HG03378 (cell line): ENCODE data around the gene RGR.
A peak's percentile ranks its signal among the peaks of the same experiment; 100 is the strongest.

Experiments used
- ATAC-seq: cut with Tn5 transposase; IDR thresholded peaks from one replicate; pipeline ENCODE4 v1.9.1; 2021; ENCODE audit warnings: mild to moderate bottlenecking, moderate library complexity; ENCODE audit not compliant: unreplicated experiment

Gene RGR, protein sequence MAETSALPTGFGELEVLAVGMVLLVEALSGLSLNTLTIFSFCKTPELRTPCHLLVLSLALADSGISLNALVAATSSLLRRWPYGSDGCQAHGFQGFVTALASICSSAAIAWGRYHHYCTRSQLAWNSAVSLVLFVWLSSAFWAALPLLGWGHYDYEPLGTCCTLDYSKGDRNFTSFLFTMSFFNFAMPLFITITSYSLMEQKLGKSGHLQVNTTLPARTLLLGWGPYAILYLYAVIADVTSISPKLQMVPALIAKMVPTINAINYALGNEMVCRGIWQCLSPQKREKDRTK

DNA sequence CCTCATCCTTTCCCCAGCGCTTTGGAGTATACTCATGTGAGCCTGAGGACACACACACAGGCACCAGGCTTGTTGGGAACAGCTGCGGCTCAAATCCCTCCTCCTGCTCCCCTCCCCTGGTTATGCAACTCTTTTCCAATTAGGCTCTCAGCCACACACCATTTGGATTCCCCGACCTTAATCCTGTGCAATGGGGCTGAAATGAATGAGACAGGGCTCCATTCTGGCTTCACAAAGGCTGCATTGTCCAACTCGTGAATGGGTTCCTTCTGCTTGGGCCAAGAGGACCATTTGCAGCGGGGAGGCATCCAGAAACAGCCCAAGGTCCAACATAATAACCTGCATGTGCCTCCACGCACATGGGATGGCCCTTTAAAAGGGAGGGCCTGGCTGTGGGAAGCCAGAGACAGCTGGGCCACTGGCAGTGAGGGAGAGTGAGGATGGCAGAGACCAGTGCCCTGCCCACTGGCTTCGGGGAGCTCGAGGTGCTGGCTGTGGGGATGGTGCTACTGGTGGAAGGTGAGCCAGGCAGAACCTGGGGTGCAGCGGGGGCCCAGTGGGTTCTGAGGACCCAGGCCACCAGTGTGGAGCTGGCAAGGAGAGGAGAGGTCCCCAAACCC is at the start of gene RGR:
RGR (plus strand) TSS at position 403 of the 620 bp plus-strand sequence; CDS start at position 441, 38 bp downstream.
- ATAC-seq = no peak

DNA sequence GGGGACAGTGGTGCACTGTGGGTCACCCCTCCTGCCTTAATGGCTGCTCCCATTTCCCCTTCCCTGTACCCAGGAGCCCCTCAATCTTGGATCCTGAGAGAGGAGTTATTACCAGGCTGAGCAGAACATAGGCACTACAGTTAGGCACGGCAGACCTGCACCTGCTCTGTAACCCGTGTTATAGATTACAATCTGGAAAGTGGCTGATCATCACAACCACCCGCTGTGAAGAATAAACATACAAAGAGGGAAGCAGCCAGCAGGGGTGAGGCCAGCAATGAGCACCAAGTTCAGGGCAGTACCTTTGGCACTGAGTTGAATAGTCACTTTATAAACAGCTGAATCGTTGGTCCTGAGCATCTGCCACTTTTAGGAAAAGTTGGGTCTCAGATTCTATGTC is 48.8 kb upstream of the RGR start:
- no peak for ATAC-seq

DNA sequence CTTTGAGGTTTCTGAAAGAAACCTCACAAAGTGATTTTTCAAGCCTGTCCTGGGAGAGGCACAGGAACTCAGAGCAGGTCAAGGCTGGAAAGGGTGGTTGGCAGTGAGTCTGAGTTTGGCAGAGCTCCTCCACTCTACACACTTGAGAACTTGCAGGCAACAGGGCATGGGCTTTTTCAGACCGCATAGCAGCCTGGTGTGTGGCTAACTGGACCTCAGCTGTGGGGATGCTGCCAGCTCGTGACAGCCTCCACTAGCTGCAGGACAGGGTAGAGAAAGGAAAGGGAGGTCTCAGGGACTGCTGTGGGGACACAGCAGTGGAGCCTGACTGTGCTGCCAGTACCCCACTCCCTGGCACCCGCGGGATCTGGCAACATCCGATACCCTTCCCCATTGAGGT is 47.9 kb upstream of the RGR start:
- ATAC-seq = no peak

DNA sequence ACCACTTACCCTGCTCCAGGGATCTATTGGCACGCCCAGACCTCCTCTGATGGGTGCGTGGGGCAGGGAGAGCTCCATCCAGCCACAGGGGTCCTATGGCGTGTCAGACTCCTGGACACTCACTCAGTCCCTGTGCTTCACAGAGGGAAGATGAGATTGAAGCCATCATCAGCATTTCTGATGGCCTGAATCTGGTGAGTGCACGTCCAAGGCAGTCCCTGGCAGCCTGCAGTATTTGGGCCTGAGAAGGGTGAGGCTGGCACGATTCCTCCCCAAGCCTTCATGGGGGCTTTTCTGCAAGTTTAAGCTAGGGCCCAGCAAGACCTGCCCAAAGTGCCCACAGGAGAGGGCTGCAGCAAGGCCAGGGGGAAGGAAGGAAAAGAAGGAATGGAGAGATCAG is 47.2 kb upstream of the RGR start:
- no peak for ATAC-seq

DNA sequence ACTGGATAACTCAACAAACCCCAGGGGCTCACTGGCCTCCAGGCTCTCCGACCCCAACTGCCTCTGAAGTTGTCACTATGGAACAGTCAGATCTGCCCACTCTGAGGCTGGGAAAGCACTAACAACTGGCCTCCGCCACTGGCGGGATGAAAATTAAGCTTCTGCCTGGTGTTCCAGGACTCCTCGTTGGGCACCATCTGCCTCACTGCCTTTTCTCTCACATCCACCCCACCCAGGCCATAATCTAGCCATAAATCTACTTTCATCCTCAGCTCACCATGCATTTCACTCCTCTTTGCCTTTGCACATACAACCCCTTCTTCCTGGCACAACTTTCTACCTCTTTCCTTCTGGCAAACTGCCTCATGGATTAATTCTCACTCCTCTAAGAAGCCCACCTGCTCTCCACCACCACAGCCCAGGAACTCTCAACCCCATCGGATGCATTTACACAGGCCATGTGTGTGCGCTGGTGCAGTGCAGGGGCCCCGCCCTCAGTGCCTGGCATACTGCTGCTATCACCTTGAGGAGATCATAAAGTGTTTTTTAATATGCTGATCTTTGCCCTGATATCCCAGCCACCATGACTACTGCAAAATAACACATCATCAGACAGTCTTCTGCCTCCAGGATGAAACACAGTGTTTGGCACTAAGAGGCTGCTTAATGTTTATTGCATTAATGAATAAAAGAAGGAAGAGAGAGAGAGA is 46.5 kb upstream of the RGR start:
- ATAC-seq = no peak

DNA sequence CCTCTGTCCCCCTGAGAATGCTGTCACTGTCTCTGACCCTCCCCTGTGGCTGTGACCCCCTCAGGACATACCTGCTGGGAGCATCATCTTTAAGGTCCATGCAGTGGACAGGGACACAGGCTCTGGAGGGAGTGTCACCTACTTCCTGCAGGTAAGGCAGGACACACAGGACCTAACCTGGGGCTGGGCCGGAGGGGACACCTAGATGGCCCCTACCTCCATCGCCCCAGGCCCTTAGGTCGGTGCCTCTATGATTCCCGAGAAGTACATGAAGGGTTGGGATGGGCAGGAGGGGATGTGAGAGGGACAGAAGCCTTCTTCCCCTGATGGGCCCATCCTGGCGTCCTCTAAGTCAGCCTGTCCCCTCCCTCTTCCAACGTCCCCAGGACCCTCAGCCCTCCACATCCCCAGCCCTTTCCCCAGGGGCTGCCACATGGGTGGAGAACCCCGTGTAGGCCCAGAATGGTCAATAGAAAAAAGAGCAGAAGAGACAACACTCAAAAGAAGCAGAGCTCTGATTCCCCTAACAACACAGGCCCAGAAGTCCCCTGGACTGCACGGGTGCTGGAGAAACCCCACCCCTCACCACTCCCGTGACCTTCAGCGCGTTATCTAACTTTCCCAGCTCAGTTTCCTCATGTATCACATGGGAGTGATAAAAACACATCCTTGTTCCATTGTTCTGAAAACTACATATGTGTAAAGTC is 44.2 kb upstream of the RGR start:
- ATAC-seq = no peak

DNA sequence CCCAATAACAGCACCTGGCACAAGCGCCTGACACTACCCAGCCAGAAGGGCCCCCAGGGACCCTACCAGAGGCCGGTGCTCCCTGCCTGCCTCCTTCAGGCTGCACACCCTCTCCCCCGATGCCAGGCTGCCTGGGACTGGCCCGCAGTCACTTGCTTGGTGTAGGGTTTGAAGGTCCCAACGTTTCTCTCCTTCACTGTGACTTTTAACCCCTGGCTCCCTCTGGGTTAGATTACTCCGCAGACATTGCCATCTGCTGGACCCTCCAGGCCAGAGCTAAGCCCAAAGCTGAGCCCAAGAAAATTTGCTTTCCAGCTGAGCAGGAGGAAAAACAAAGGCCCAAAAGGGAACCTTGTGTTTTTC is 43.6 kb upstream of the RGR start:
- ATAC-seq = no peak

DNA sequence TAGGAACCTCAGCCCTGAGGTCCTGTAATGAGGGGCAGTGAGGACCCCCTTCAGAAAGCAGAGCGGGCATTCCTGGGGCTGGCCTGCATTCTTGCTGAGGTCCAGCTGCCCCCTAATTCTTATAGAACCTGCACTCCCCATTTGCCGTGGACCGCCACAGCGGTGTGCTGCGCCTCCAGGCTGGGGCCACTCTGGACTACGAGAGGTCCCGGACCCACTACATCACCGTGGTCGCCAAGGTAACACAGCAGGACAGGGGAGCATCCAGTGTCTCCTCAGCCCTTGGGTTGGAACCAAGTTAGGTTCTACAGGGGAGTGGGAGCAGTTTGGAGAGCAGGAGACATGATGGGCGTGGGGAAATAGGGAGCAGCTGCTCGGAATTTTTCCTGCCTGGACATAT is 43.2 kb upstream of the RGR start:
- no peak for ATAC-seq

DNA sequence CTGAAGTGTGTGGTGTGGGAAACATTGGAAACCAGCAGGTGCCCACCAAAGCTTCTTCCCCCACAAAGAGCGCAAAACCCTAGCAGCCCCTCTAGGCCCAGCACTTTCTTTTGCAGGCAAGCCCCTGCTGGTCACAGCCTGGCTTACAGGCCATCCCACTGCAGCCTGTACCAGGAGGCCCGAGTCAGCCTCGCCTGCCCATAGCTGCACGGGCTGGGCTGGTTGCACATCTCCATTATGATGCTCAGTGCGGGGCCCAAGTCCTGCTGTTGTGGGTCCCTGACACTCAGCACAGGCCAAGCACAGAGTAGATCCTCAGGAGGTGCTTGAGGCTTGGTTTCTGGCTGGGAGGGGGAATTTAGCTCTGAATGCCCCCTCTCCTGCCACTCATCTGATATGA is 42.5 kb upstream of the RGR start:
- no peak for ATAC-seq

DNA sequence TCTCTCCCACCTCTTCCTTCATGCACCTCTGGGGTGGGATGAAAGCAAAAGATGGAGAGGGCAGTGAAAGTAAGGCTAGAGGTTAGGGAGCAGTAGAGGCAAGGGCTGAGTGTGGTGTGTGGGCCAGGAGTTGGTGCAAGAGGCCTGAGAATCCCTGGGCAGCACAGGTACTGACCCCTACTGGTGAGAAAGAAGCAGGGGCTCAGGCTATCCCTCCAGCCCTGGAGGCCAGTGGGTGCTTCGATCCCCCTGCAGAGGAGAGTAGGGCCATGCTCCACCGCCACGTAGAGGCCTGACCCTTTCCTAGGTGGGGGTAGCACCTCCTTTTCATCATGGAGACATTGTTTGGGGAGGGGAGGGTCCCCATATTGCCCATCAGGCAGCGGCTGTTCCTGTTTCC is 40.7 kb upstream of the RGR start:
- ATAC-seq = no peak

DNA sequence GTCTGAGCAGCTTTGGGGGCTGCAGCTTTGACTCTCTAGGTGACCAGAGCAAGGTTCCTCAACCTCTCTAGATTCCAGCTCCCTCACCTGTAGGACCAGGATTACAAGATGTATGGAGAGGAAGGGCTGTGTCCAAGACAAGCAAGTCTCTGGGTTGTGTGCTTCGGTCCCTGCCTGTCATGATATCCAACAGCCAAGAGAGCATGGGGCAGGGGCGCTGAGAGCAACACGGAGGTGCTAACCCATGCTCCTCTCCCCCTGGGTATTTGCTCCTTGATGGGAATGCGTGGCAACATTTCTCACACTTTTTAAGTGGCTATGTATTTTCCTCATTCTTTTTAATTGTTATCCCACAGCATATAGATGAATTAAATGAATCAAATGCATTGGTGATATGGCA is 40.2 kb upstream of the RGR start:
- ATAC-seq = no peak

DNA sequence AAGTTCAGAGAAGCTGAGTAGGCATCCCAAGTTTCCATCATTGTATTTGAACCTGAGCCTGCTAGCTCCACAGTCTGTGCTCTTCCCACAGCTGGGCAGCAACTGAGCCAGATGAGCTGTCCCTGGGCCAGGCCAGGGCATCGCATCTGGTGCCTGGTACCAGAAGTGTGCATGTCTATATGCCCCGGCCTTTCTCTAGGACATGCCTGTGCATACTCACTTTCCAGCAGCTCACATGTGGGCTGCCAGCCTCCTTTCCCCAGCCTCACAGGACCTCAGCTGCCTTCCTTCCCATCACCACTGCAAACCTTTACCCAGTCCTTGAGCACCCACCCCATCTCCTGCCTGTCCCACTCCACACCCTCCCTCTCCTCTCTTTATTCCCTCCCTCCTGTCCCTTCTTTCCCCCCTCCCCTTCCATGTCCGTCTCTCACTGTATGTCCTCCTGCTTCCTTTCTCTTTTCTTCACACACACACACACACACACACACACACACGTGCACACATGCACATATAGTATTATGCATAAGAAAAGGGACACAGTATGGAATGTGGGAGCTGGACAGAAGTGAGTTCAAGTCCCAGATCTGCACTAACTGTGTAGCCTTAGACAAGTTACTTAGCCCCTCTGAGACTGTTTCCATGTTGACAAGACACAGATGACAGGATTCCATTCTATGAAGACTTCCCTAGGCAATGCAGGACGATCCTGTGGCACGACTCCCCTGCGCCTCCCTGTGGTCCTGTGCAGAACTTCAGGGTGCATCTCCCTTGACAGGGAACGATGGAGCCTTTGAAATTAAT is 39.6 kb upstream of the RGR start:
- peak; percentile 90 for ATAC-seq

DNA sequence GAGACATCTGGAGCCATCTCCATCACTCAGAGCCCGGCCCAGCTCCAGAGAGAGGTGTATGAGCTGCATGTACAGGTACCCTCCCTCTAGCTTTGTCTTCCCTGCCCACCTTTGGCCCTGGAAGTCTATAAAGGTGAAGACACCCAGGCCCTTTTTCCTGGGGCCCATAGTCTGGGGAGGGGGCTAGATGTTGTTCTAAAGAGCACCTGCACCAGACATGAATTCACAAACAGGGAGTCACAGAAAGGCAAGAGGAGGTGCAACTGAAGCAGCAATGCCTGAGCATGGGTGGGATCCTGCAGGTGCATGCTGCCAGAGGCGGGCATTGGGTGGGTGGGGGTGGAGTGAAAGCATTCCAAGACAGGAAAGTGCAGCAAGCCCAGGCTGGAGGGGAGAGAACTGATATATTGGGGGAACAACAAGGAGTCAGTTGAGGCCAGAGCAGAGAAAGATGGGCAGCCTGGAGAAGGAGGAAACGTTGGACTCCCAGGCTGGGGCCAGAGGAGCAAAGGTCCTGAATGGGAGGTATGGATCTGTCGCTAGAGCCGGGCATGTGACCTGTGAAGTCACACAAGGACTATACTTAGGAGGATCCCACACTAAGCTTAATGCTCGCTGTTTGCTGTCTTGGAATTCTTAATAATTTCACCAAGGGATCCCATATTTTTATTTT is 38.9 kb upstream of the RGR start:
- no peak for ATAC-seq

DNA sequence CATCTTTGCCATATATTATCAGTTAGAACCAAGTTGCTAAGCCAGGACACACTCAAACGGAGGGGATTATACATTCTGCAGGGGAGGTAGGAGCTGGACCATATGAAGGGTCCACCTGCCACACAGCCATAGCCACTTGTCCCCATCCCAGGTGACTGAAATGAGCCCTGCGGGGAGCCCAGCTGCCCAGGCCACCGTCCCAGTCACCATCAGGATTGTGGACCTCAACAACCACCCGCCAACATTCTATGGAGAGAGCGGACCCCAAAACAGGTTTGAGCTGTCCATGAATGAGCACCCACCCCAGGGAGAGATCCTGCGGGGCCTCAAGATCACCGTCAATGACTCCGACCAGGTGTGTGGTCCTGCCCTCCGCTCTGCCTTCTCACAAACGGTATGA is 36.8 kb upstream of the RGR start:
- ATAC-seq = no peak

DNA sequence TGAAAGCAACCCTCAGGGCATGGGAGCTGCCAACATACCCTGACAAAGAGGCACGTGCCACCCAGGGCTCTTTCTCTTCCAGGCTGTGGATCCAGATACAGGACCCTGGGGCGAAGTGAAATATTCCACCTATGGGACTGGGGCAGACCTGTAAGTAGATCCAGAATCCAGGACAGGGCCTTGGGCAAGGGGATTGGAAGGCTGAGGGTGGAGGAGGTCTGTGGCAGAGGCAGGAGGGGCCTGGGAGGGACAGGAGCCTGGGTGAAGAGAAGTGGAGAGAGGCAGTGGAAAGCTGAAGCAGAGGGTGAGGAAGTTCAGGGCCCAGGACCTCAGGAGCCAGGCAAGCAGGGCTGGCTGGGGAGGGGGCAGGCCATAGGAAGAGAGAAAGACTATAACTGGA is 33.3 kb upstream of the RGR start:
- no peak for ATAC-seq

DNA sequence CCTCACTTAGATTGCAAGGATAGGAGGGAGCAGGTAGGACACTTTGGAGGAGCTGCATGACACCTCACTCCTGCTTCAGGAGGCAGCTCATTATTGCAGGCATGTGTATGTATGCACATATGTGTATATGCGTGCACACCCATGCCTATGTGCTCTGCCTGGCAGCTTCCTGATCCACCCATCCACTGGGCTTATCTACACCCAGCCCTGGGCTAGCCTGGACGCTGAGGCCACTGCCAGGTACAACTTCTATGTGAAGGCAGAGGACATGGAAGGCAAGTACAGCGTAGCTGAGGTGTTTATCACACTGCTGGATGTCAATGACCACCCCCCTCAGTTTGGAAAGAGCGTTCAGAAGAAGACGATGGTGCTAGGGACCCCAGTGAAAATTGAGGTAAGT is 32.8 kb upstream of the RGR start:
- no peak for ATAC-seq

DNA sequence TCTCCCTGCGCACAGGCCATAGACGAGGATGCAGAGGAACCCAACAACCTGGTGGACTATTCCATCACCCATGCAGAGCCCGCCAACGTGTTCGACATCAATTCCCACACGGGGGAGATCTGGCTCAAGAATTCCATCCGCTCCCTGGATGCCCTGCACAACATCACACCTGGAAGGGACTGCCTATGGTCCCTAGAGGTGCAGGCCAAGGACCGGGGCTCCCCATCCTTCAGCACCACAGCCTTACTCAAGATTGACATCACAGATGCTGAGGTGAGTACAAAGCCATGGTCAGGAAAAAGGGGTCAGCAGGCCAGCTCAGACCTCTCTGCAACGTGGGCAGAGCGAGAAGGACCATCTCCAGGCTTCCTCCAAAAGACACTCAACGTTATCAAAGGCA is 31.8 kb upstream of the RGR start:
- no peak for ATAC-seq

DNA sequence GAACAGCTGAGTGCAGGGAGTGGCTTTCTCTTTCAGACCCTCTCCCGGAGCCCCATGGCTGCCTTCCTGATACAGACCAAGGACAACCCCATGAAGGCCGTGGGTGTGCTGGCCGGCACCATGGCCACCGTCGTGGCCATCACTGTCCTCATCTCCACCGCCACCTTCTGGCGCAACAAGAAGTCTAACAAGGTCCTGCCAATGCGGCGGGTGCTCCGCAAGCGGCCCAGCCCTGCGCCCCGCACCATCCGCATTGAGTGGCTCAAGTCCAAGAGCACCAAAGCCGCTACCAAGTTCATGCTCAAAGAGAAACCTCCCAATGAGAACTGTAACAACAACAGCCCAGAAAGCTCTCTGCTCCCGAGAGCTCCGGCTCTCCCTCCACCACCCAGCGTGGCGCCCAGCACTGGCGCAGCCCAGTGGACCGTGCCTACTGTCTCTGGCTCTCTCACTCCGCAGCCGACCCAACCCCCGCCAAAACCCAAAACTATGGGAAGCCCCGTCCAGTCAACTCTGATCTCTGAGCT is 30.7 kb upstream of the RGR start:
- ATAC-seq = peak; percentile 13

DNA sequence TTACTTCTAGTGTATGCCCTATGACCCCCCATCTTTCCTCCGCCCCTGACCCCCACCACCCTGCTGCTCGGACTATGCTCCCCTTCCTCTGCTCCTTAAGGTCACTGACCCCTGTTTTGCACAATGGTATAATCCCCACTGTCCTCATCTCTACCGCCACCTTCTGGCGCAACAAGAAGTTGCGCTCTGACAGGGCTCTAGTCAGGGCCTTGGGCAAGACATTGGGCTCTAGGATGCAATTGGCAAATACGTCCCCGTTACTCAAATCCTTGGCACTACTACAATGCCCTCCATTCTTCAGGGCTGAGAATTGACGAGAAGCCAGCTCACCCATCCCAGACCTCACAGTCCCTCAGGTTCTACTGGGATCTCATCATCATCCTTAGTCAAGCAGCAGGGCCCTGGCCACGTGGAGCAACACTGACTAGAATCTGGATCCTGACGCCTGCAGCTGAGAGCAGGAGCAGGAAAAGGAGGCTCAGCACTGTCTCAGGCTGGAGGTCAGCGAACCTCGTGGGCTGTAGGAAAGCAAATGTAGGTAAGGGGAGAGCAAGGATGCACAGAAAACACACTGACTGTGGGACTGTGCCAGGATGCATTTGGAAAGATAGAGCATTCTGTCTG is 30.1 kb upstream of the RGR start:
- peak; percentile 91 for ATAC-seq

DNA sequence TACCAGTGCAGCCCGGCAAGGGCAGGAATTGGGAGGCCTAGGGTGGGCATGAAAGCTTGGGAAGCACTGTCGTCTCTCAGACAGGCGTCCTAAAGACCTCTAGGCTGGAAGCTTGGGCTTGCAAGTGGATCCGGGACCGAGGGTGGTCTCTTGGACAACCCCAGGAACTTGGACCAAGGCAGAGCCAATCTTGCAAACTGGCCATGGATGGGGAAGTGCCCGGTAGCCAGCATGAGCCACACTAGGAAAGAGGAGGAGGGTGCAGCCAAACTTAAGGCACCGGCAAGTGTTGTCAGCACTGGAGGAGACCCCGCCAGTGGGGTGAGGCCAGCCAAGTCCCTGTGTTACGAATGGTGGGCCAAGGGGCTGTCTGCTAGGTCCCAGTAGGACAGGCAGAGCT is 28.0 kb upstream of the RGR start:
- no peak for ATAC-seq
